NCI-H460 (cell line): Measurements from ENCODE around the gene INPP5E. TPM values are rescaled to one million over a fixed set of nuclear protein-coding genes. Genes with fewer than 3 reads are reported as not detected.

Source experiments
- DNase-seq: peaks from one replicate; pipeline ENCODE4 v3.0.0-alpha.2; 2016; ENCODE audit warnings: low read depth; ENCODE audit errors: extremely low read depth
- total RNA-seq: library from RNA; depleted of rRNA; stranded (reverse); fragments of >200 nt; shearing (Covaris generic); gene quantifications from 2 replicates; pipeline ENCODE4 v1.2.3, GENCODE V29; 2014; rRNA removed

INPP5E gene
- total RNA-seq, 1 experiment from 2014 or later = 9.6 TPM

GRCh38 chr9:136391737-136392537, 47.7 kb downstream of the INPP5E start:
- no peak for DNase-seq

- no peak for DNase-seq
Observed at GRCh38 chr9:136389396-136389795, 50.2 kb downstream of the INPP5E start.

- no peak for DNase-seq
Observed at GRCh38 chr9:136387217-136387616, 52.4 kb downstream of the INPP5E start.

GRCh38 chr9:136386018-136386417, 53.6 kb downstream of the INPP5E start:
- DNase-seq = no peak

- DNase-seq = no peak
Observed at GRCh38 chr9:136385015-136385414, 54.6 kb downstream of the INPP5E start.

- no peak for DNase-seq
Observed at GRCh38 chr9:136383436-136383835, 56.2 kb downstream of the INPP5E start.

- DNase-seq = no peak
Observed at GRCh38 chr9:136381966-136382513, 57.6 kb downstream of the INPP5E start.

- no peak for DNase-seq
Observed at GRCh38 chr9:136381311-136381710, 58.3 kb downstream of the INPP5E start.

GRCh38 chr9:136380381-136380780, 59.3 kb downstream of the INPP5E start:
- no peak for DNase-seq

GRCh38 chr9:136379891-136380290, 59.8 kb downstream of the INPP5E start:
- DNase-seq = no peak

- DNase-seq = no peak
Observed at GRCh38 chr9:136379401-136379800, 60.2 kb downstream of the INPP5E start.

- DNase-seq = no peak
Observed at GRCh38 chr9:136379003-136379287, 60.7 kb downstream of the INPP5E start.

Other genes with a start within 250 kb of the INPP5E start
- 0.07 TPM in 1 of 2 replicates, not detected in the other for gene LHX3, start 234.7 kb downstream of the INPP5E start, total RNA-seq
- 24.1 and 26.3 TPM in 2 replicates for gene QSOX2, start 194.0 kb downstream of the INPP5E start, total RNA-seq
- gene CCDC187, start 135.8 kb downstream of the INPP5E start, total RNA-seq = 0.05 and 0.09 TPM in 2 replicates
- 17.3 and 19.8 TPM in 2 replicates for gene GPSM1, start 112.3 kb downstream of the INPP5E start, total RNA-seq
- gene DNLZ, start 76.1 kb downstream of the INPP5E start, total RNA-seq = 15.0 and 20.4 TPM in 2 replicates
- gene CARD9, start 66.2 kb downstream of the INPP5E start, total RNA-seq = 0.22 and 0.32 TPM in 2 replicates
- gene SNAPC4, start 39.7 kb downstream of the INPP5E start, total RNA-seq = 6.5 and 8.2 TPM in 2 replicates
- gene ENTR1, start 29.2 kb downstream of the INPP5E start, total RNA-seq = 107 and 110 TPM in 2 replicates
- gene PMPCA, start 29.2 kb downstream of the INPP5E start, total RNA-seq = 45.6 and 59.7 TPM in 2 replicates
- gene SEC16A, start 43.2 kb upstream of the INPP5E start, total RNA-seq = 26.3 and 29.2 TPM in 2 replicates
- gene NOTCH1, start 106.2 kb upstream of the INPP5E start, total RNA-seq = 8.0 and 12.5 TPM in 2 replicates
- gene EGFL7, start 223.1 kb upstream of the INPP5E start, total RNA-seq = 51.7 and 77.2 TPM in 2 replicates
- gene AGPAT2, start 247.6 kb upstream of the INPP5E start, total RNA-seq = 24.5 and 27.8 TPM in 2 replicates